Measurements from ENCODE around the gene GHDC. TPM values are rescaled to one million over a fixed set of nuclear protein-coding genes. Genes with fewer than 3 reads are reported as not detected.

The GHDC gene
- total RNA-seq, 1 experiment from 2014 or later = 21.5 TPM

GRCh38 chr17:42203354-42203753 is 9.1 kb upstream of the GHDC start:
- Histone ChIP-seq H3K4me2 (no peak overlapping the region), H3K4me1 (replicated peaks; ENCODE audit: insufficient read depth) (peaks cover 7% of the 10 kb centered on the region), H2AFZ (no peak overlapping the region), H3K27me3 (ENCODE audit: insufficient read depth, low read depth) (no peaks in the 10 kb centered on the region), H3K9me2 (ENCODE audit: insufficient read depth) (no peaks in the 10 kb centered on the region), H3K79me2 (ENCODE audit: low read depth) (no peaks in the 10 kb centered on the region), H3K36me3 (ENCODE audit: low read depth) (0 out of 2 replicates have a peak, but pooled peaks cover 4% of the 10 kb centered on the region), H3K4me3 (no peak overlapping the region), H3K9me3 (ENCODE audit: insufficient read depth, low read depth) (no peaks in the 10 kb centered on the region), H3K27ac (no peak overlapping the region), H4K20me1 (ENCODE audit: insufficient read depth) (no peaks in the 10 kb centered on the region), H3F3A (ENCODE audit: insufficient read depth, low read depth) (no peaks in the 10 kb centered on the region; the same call in 1 of the 2 replicates)
- ChIA-PET CTCF (no interaction called here), POLR2A (ENCODE audit: unreplicated experiment) (no interaction called here)
- intact Hi-C loops (cut with micrococcal nuclease; ENCODE audit: unreplicated experiment) = no loop called here
- BruUV-seq (replicated peaks) = no TSS peak
- TF ChIP-seq CTCF (conservative IDR thresholded peaks at IDR 0.05) = no peak
- TF ChIP-seq EZH2 (IDR thresholded peaks at IDR 0.05; ENCODE audit: low read depth) = no peak
- no peak for DNase-seq

GRCh38 chr17:42202696-42203095 is 8.4 kb upstream of the GHDC start:
- CTCF ChIA-PET = no interaction called here
- intact Hi-C loops (cut with micrococcal nuclease; ENCODE audit: unreplicated experiment) = no loop called here

GRCh38 chr17:42202159-42202558 is 7.9 kb upstream of the GHDC start:
- CTCF ChIA-PET = interaction anchor here (0.7 kb wide), 1 partner anchor 256 kb away, joined by 3 read pairs; no protein-coding TSS in a partner anchor
- Histone ChIP-seq H4K20me1 (ENCODE audit: insufficient read depth) (no peaks in the 10 kb centered on the region), H3K9me2 (ENCODE audit: insufficient read depth) (no peaks in the 10 kb centered on the region), H3K79me2 (ENCODE audit: low read depth) (no peaks in the 10 kb centered on the region), H3K27ac (no peak overlapping the region), H3K4me3 (no peak overlapping the region), H3F3A (ENCODE audit: insufficient read depth, low read depth) (no peaks in the 10 kb centered on the region; the same call in 1 of the 2 replicates), H3K36me3 (ENCODE audit: low read depth) (0 out of 2 replicates have a peak, but pooled peaks cover 4% of the 10 kb centered on the region), H2AFZ (no peak overlapping the region), H3K4me1 (replicated peaks; ENCODE audit: insufficient read depth) (peaks cover 7% of the 10 kb centered on the region), H3K4me2 (no peak overlapping the region), H3K27me3 (ENCODE audit: insufficient read depth, low read depth) (no peaks in the 10 kb centered on the region), H3K9me3 (ENCODE audit: insufficient read depth, low read depth) (no peaks in the 10 kb centered on the region)
- no TSS peak for BruUV-seq (replicated peaks)
- intact Hi-C loops (cut with micrococcal nuclease; ENCODE audit: unreplicated experiment) = no loop called here
- POLR2A ChIA-PET (ENCODE audit: unreplicated experiment) = no interaction called here
- DNase-seq = no peak
- TF ChIP-seq CTCF (conservative IDR thresholded peaks at IDR 0.05) (no peak), EZH2 (IDR thresholded peaks at IDR 0.05; ENCODE audit: low read depth) (no peak)

More at GRCh38 chr17:42202696-42203095, 8.4 kb upstream of the GHDC start:
- Histone ChIP-seq H3F3A (ENCODE audit: insufficient read depth, low read depth) (no peaks in the 10 kb centered on the region; the same call in 1 of the 2 replicates), H3K4me1 (replicated peaks; ENCODE audit: insufficient read depth) (peaks cover 7% of the 10 kb centered on the region), H3K9me2 (ENCODE audit: insufficient read depth) (no peaks in the 10 kb centered on the region), H3K27ac (no peak overlapping the region), H3K9me3 (ENCODE audit: insufficient read depth, low read depth) (no peaks in the 10 kb centered on the region), H4K20me1 (ENCODE audit: insufficient read depth) (no peaks in the 10 kb centered on the region), H3K4me3 (no peak overlapping the region), H3K4me2 (no peak overlapping the region), H3K27me3 (ENCODE audit: insufficient read depth, low read depth) (no peaks in the 10 kb centered on the region), H3K79me2 (ENCODE audit: low read depth) (no peaks in the 10 kb centered on the region), H2AFZ (no peak overlapping the region), H3K36me3 (ENCODE audit: low read depth) (0 out of 2 replicates have a peak, but pooled peaks cover 4% of the 10 kb centered on the region)
- no peak for DNase-seq
- POLR2A ChIA-PET (ENCODE audit: unreplicated experiment) = no interaction called here
- no peak for TF ChIP-seq EZH2 (IDR thresholded peaks at IDR 0.05; ENCODE audit: low read depth)
- TF ChIP-seq CTCF (conservative IDR thresholded peaks at IDR 0.05) = no peak
- BruUV-seq (replicated peaks) = no TSS peak
